ENCODE results near the gene SPDYA.

SPDYA gene

GRCh38 chr2:28810384-28811285 lies at the start of gene SPDYA:
Gene SPDYA (plus strand): TSS chr2:28810834. CDS start chr2:28816015, 5,181 bp downstream.
- Histone ChIP-seq H3K79me2 (ENCODE audit: low read length) (no peaks in the 10 kb centered on the region), H3K27ac (ENCODE audit: low read length) (no peak within 1 kb of the TSS), H4K20me1 (ENCODE audit: insufficient read depth, low read length) (no peaks in the 10 kb centered on the region), H3K27me3 (replicated peaks; ENCODE audit: insufficient read depth, low read length) (no peaks in the 10 kb centered on the region), H3K9me3 (replicated peaks; ENCODE audit: insufficient read depth, low read length) (no peaks in the 10 kb centered on the region), H3F3A (ENCODE audit: insufficient read depth, low read length) (no peaks in the 10 kb centered on the region), H3K9ac (ENCODE audit: low read length) (no peak within 1 kb of the TSS), H3K36me3 (replicated peaks; ENCODE audit: insufficient read depth, low read length) (no peaks in the 10 kb centered on the region), H3K4me1 (ENCODE audit: low read length) (no peaks in the 10 kb centered on the region), H3K4me3 (ENCODE audit: low read length) (0 out of 2 replicates have a peak within 1 kb of the TSS, but pooled peaks have one; percentile 17), H3K9me2 (replicated peaks; ENCODE audit: insufficient read depth, low read length) (no peaks in the 10 kb centered on the region), H3K4me2 (ENCODE audit: low read depth, low read length) (peak within 1 kb of the TSS; percentile 52), H2AFZ (ENCODE audit: low read length) (no peak within 1 kb of the TSS)
- DNase-seq: peak; percentile 32
- no peak for TF ChIP-seq CTCF (IDR thresholded peaks at IDR 0.05; ENCODE audit: low read length)

- no peaks in the 10 kb centered on the region for H3K9me2 ChIP-seq (replicated peaks; ENCODE audit: insufficient read depth, low read length)
- no peaks in the 10 kb centered on the region for H3K4me1 ChIP-seq (ENCODE audit: low read length)
- H3K36me3 ChIP-seq (replicated peaks; ENCODE audit: insufficient read depth, low read length): no peaks in the 10 kb centered on the region
- H3K9ac ChIP-seq (ENCODE audit: low read length): no peak overlapping the region
- H3K9me3 ChIP-seq (replicated peaks; ENCODE audit: insufficient read depth, low read length): no peaks in the 10 kb centered on the region
- no peak overlapping the region for H3K4me2 ChIP-seq (ENCODE audit: low read depth, low read length)
- DNase-seq: no peak
- peaks cover 89% of the 10 kb centered on the region for H4K20me1 ChIP-seq (ENCODE audit: insufficient read depth, low read length)
- no peak overlapping the region for H2AFZ ChIP-seq (ENCODE audit: low read length)
- H3K27me3 ChIP-seq (replicated peaks; ENCODE audit: insufficient read depth, low read length): no peaks in the 10 kb centered on the region
- H3K79me2 ChIP-seq (ENCODE audit: low read length): peaks cover 100% of the 10 kb centered on the region
- H3K4me3 ChIP-seq (ENCODE audit: low read length): no peak overlapping the region
- no peaks in the 10 kb centered on the region for H3F3A ChIP-seq (ENCODE audit: insufficient read depth, low read length)
- H3K27ac ChIP-seq (ENCODE audit: low read length): no peak overlapping the region
- TF ChIP-seq EZH2 (optimal IDR thresholded peaks at IDR 0.05; ENCODE audit: low read depth, low read length) (no peak), CTCF (IDR thresholded peaks at IDR 0.05; ENCODE audit: low read length) (no peak), EZH2phosphoT487 (IDR thresholded peaks at IDR 0.05; ENCODE audit: low read length) (no peak)
These were observed 49.2 kb upstream of the SPDYA start for GRCh38 chr2:28761420-28761819.

GRCh38 chr2:28764909-28765711 lies 45.5 kb upstream of the SPDYA start:
- TF ChIP-seq EZH2 (optimal IDR thresholded peaks at IDR 0.05; ENCODE audit: low read depth, low read length) (no peak), EZH2phosphoT487 (IDR thresholded peaks at IDR 0.05; ENCODE audit: low read length) (no peak), CTCF (IDR thresholded peaks at IDR 0.05; ENCODE audit: low read length) (no peak)
- Histone ChIP-seq H4K20me1 (ENCODE audit: insufficient read depth, low read length) (peaks cover 91% of the 10 kb centered on the region), H3K4me2 (ENCODE audit: low read depth, low read length) (no peak overlapping the region)

More at GRCh38 chr2:28764909-28765711, 45.5 kb upstream of the SPDYA start:
- H3K36me3 ChIP-seq (replicated peaks; ENCODE audit: insufficient read depth, low read length): no peaks in the 10 kb centered on the region
- H3K9me3 ChIP-seq (replicated peaks; ENCODE audit: insufficient read depth, low read length): no peaks in the 10 kb centered on the region
- H2AFZ ChIP-seq (ENCODE audit: low read length): no peak overlapping the region
- H3K4me3 ChIP-seq (ENCODE audit: low read length): no peak overlapping the region
- no peaks in the 10 kb centered on the region for H3K27me3 ChIP-seq (replicated peaks; ENCODE audit: insufficient read depth, low read length)
- no peak overlapping the region for H3K9ac ChIP-seq (ENCODE audit: low read length)
- peaks cover 99% of the 10 kb centered on the region for H3K79me2 ChIP-seq (ENCODE audit: low read length)
- H3K27ac ChIP-seq (ENCODE audit: low read length): no peak overlapping the region
- H3F3A ChIP-seq (ENCODE audit: insufficient read depth, low read length): no peaks in the 10 kb centered on the region
- no peaks in the 10 kb centered on the region for H3K9me2 ChIP-seq (replicated peaks; ENCODE audit: insufficient read depth, low read length)
- DNase-seq: no peak
- H3K4me1 ChIP-seq (ENCODE audit: low read length): no peaks in the 10 kb centered on the region

All from MM.1S (cell line).